GM12891 (cell line): ENCODE data around the gene GNA14.
A peak's percentile ranks its signal among the peaks of the same experiment; 100 is the strongest.
"Not testable (repeated sequence)": the region's sequence is repeated elsewhere in the genome, so short reads cannot be mapped to it uniquely, and the experiment has no call there.

ENCODE experiments used
- DNase-seq: peaks from one replicate; pipeline ENCODE4 v3.0.0; 2011; ENCODE audit warnings: low spot score; ENCODE audit not compliant: insufficient read length
- FAIRE-seq: peaks from 2 replicates; lab custom pipeline; 2011; peaks lifted over from hg19 to GRCh38; lab: Jason Lieb, UNC
- PAX5 ChIP-seq: IDR thresholded peaks from 2 replicates; pipeline ENCODE4 v1.6.1; 2011; ENCODE audit warnings: low read length, moderate library complexity, mild to moderate bottlenecking; ENCODE audit not compliant: insufficient read depth, severe bottlenecking
- POLR2A ChIP-seq: IDR thresholded peaks from 2 replicates; pipeline ENCODE4 v1.6.1; 2011; ENCODE audit warnings: low read depth, low read length, control low read depth
- POLR2AphosphoS5 ChIP-seq: IDR thresholded peaks from 2 replicates; pipeline ENCODE4 v1.6.1; 2011; ENCODE audit warnings: low read depth, low read length, control low read depth
- POU2F2 ChIP-seq: IDR thresholded peaks from 2 replicates; pipeline ENCODE4 v1.6.1; 2011; ENCODE audit warnings: low read depth, mild to moderate bottlenecking, control low read depth, low read length, moderate library complexity
- SPI1 ChIP-seq: IDR thresholded peaks from 2 replicates; pipeline ENCODE4 v1.6.1; 2011; ENCODE audit warnings: low read depth, low read length, control low read depth
- TAF1 ChIP-seq: IDR thresholded peaks from 2 replicates; pipeline ENCODE4 v1.6.1; 2011; ENCODE audit warnings: low read depth, low read length, control low read depth

Gene GNA14

DNA sequence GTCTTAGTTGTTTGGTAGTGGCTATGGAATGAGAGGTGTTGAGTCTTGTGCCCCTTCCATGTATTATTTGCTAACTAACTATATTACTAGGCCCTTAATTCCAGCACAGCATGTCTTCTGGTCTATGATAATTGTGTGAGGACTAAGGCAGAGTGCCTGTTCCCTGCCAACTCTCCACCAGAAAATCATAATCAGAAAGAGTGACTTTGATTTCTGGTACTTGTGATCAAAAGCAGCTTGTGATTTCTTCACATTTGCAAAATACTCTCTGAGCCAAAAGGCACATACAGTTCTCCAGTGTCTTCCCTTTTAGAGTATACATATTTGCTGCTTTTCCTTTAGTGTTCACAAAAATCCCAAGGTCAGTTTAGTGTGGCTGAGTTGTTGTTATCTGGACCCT is 229.9 kb downstream of the GNA14 start:
- DNase-seq, result no peak
- TF ChIP-seq POLR2A (no peak), POU2F2 (no peak), POLR2AphosphoS5 (no peak), TAF1 (no peak), SPI1 (no peak), PAX5 (no peak)
- no peak for FAIRE-seq

DNA sequence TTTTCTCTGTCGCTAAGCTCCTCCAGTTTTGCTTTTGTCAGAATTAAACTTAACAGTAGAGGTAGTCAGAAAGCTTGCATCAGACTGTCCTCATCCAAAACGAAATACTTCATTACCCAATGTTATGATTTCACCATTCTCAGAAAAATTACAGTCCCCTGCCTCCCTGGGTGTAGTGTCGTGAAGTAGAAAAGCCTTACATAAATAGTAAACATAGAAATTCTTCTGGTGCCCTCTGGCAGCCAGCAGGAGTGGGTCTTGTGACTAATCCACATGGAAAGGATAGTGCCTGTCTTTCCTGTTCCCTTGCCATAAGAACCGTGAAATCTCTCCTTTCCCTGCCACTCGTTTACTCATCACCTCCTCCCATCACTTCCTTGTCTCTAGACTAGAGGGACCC is 230.6 kb downstream of the GNA14 start:
- DNase-seq (no peak), FAIRE-seq (no peak)

DNA sequence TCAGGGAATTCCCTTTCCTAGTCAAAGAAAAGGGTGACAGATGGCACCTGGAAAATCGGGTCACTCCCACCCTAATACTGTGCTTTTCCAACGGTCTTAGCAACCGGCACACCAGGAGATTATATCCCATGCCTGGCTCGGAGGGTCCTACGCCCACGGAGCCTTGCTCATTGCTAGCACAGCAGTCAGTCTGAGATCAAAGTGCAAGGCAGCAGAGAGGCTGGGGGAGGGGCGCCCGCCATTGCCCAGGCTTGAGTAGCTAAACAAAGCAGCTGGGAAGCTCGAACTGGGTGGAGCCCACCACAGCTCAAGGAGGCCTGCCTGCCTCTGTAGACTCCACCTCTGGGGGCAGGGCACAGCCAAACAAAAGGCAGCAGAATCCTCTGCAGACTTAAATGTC is 239.6 kb downstream of the GNA14 start:
- not testable (repeated sequence) for DNase-seq, FAIRE-seq

More for the DNA sequence above, 230.6 kb downstream of the GNA14 start:
- TF ChIP-seq TAF1 (no peak), SPI1 (no peak), POU2F2 (no peak), POLR2AphosphoS5 (no peak), POLR2A (no peak)

DNA sequence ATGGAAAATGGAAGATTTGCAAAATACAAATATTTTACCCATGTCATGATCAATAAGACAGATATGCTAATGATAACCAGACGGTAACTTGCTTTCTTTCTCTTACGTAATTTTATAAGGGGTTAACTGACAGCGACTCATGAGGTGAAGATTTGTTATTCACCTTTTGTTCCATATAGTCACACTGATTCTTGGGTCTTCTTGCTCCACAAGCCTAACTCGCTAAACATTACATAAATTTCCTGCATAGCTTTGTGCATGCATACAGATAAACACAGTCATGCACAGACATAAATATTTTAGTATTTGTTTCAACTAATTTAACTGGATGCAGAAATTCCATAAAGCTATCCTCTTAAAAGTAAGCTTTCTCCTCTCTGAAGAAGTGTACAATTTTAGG is 244.9 kb downstream of the GNA14 start:
- TF ChIP-seq PAX5 (no peak), POLR2AphosphoS5 (no peak), POLR2A (no peak), POU2F2 (no peak), TAF1 (no peak), SPI1 (no peak)
- FAIRE-seq, result no peak
- no peak for DNase-seq

DNA sequence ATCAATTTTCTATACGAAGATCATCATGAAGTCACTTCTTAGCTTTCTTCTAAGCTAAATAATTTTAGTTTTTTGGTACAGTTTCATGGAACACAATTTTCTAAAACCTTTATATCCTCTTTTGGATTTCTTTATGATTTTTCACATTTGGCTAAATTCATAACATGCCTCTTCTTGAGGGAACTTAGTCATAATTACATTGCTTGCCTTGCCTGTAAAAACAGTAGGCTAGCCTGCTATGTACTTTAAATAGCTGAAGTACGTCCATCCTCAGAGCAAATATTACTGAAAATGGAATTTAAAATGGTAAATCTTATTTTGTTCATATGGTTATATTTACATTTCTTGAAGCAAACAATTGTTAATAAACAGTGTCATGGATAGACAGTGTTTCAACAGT is 245.8 kb downstream of the GNA14 start:
- DNase-seq (no peak), FAIRE-seq (no peak)

DNA sequence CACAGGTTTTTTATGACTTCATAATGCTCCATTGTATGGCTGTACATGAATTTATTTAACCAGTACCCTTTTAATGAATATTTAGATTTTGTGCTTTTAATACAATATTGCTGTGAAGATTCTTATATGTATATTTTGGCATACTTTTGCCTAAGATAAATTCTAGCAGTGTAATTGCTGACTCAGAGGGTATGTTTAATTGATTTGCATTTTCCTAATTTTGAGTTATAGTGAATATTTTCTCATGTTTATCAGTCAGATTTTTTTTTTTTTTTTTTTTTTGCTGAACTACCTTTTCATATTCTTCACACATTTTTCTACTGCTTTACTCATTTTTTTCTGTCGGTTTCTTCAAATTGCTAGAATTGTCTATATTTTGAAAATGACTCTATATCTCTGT is 248.2 kb downstream of the GNA14 start:
- TF ChIP-seq PAX5 (no peak), TAF1 (no peak), POU2F2 (no peak), POLR2AphosphoS5 (no peak), POLR2A (no peak), SPI1 (no peak)
- FAIRE-seq (no peak), DNase-seq (no peak)

More for the DNA sequence above, 245.8 kb downstream of the GNA14 start:
- no peak for TF ChIP-seq PAX5
- no peak for TF ChIP-seq POLR2A
- no peak for TF ChIP-seq TAF1
- TF ChIP-seq POLR2AphosphoS5, result no peak
- no peak for TF ChIP-seq SPI1
- TF ChIP-seq POU2F2, result no peak

DNA sequence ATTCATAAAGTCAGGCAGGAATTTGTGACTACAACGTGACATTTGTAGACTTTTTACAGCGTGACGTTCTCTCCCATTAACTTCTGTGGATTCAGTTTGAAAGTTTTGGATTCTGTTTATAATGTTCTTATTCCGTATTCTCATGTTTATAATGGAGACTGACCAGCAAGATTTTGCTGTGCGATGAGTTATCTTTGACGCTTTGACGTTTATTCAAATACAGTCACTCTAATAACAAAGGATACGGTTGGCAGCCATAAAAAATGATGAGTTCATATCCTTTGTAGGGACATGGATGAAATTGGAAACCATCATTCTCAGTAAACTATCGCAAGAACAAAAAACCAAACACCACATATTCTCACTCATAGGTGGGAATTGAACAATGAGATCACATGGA is 249.5 kb downstream of the GNA14 start:
- not testable (repeated sequence) for DNase-seq, FAIRE-seq

DNA sequence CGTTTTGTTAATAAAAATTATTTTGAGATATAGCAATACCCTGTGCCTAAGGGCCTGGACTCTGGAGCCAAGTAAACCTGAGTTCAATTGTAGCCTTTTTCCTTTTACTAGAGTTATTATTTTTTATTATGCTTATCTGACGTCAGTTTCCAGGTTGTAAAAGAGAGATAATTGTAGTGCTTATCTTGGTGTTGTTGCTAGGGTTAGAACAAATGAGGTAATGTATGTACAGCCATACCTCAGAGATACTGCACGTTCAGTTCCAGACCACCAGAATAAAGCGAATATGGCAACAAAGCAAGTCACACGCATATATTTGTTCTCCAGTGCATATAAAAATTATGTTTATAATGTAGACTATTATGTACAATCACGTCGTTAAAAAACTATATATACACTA is 255.8 kb downstream of the GNA14 start:
- TF ChIP-seq POLR2AphosphoS5 (no peak), POU2F2 (no peak), SPI1 (no peak), TAF1 (no peak), POLR2A (no peak), PAX5 (no peak)
- DNase-seq, result no peak
- FAIRE-seq, result no peak

DNA sequence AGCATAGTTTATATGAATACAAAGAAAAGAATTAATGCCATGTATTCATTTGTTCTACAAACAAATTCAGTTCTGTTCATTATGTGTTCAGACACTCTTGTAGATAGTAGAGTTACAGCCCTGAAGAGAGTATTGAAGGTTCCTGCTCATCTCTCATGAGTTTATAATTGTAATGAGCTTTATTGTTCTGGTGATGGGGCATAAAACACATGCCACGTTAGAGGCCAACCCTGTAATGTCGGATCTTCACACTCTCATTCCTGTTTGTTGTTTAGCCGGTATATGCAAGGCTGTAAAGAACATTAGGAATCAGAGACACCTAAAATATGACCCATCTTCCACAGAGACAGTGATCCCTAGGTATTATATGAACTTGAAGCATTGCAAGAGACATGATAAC is 256.3 kb downstream of the GNA14 start:
- peak; percentile 26 for FAIRE-seq
- DNase-seq, result no peak
- TF ChIP-seq POLR2AphosphoS5 (no peak), POLR2A (no peak), POU2F2 (no peak), TAF1 (no peak), SPI1 (no peak), PAX5 (no peak)

DNA sequence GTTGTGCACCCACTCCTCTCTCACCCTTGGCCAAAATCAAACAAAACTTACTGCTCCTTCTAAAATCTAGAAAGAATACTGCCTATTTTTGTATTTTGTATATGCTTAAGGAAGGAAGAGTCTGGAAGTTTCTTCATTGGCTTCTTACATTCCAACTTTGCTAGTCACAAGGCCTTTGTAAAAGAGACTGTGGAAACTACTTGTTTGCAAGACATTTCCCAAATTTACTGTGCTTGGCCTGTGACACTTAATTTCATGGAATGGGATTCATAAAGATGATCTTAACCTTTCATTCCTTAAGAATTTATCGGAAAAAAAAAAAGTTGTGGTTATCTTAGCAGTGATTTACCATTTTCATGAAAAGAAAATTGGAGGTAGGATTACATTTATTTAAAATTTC is 261.9 kb downstream of the GNA14 start:
- TF ChIP-seq PAX5, result no peak
- TF ChIP-seq POLR2AphosphoS5, result no peak
- no peak for TF ChIP-seq POU2F2
- no peak for TF ChIP-seq TAF1
- no peak for TF ChIP-seq SPI1
- no peak for TF ChIP-seq POLR2A

DNA sequence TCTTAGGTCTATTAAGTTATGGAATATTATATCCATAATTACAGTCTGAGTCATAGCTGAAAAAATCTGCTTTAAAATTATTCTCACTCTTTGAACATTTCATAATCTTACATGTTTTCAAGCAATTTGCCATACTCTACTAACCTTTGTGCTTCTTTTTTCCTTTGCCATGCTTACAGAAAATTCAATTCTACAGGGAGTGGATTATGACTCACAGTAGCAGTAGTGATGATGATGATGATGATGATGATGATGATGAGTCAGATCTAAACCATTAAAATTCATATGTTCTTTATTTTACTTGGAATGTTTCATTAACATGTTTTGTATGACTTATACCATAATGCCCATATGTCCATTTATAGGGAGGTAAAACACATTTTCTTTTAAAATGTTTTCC is 263.7 kb downstream of the GNA14 start:
- no peak for FAIRE-seq
- TF ChIP-seq POU2F2 (no peak), POLR2A (no peak), TAF1 (no peak), PAX5 (no peak), SPI1 (no peak), POLR2AphosphoS5 (no peak)
- no peak for DNase-seq

More for the DNA sequence above, 261.9 kb downstream of the GNA14 start:
- no peak for DNase-seq
- FAIRE-seq, result no peak
